Muscle of leg (tissue), 11 donors: ENCODE results near the gene NOS1AP. TPM values are rescaled to one million over a fixed set of nuclear protein-coding genes. Genes with fewer than 3 reads are reported as not detected.

ENCODE experiments used
- DNase-seq: peaks from one replicate; pipeline ENCODE4 v3.0.0; 2013
- H3K27ac ChIP-seq: one replicate; pipeline ENCODE4 v1.5.1; 2013; ENCODE audit warnings: mild to moderate bottlenecking, low read length, control low read depth
- H3K27me3 ChIP-seq: one replicate; pipeline ENCODE4 v1.6.1; 2013; ENCODE audit warnings: low read length; ENCODE audit not compliant: control insufficient read depth, insufficient read depth
- H3K36me3 ChIP-seq: one replicate; pipeline ENCODE4 v1.6.1; 2013; ENCODE audit warnings: low read length; ENCODE audit not compliant: control insufficient read depth, insufficient read depth
- H3K4me1 ChIP-seq: one replicate; pipeline ENCODE4 v1.6.1; 2013; ENCODE audit warnings: low read length; ENCODE audit not compliant: control insufficient read depth, insufficient read depth
- H3K4me3 ChIP-seq: one replicate; pipeline ENCODE4 v1.5.1; 2013; ENCODE audit warnings: low read length, control low read depth
- H3K9me3 ChIP-seq: replicated peaks from 2 replicates; pipeline ENCODE4 v1.6.1; 2013; ENCODE audit warnings: low read depth, low read length; ENCODE audit not compliant: control insufficient read depth
- WGBS: methylation state at CpG from one replicate; pipeline ENCODE4 v1.1.5; 2013; ENCODE audit warnings: missing lambda C conversion rate; ENCODE audit not compliant: insufficient coverage; 5-methylcytosine and 5-hydroxymethylcytosine counted together
- polyA plus RNA-seq, 8 donors: library from polyadenylated mRNA; unstranded; fragments of 120-200 nt; gene quantifications; one replicate each; pipeline versions ENCODE4 v1.2.1 to v1.2.3, GENCODE V29; 2013; ENCODE audit warnings: inconsistent platforms in 1 of 8, low replicate concordance in 1 of 8; ENCODE audit not compliant: insufficient read length in 8 of 8, insufficient read depth in 1 of 8
- total RNA-seq: library from RNA; stranded (reverse); fragments of 120-200 nt; gene quantifications from one replicate; pipeline ENCODE4 v1.2.4, GENCODE V29; 2013

NOS1AP gene
- total and polyA plus RNA-seq, 9 donors = 0.40 to 1.8 (median 0.88) TPM

DNA sequence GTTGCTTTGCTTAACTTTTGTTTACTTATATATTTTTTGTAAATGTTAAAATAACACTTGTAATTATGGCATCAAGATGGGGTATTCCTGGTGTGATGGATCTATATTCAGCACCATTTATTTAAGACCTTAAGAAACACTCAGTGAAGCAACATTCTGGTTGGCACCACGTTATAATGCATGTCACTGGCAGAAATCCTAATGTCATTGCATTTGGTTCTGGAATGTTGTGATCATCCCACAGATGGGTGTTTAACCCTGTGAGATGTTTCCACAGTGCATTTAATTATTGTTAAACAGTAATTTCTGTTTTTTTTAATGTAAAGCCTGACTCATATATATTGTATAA, 116.5 kb downstream of the NOS1AP start:
- H3K4me1 ChIP-seq = no peaks in the 10 kb centered on the region
- no peaks in the 10 kb centered on the region for H3K36me3 ChIP-seq
- no peaks in the 10 kb centered on the region for H3K9me3 ChIP-seq
- no peak overlapping the region for H3K4me3 ChIP-seq
- no CpG with 5 or more reads among the region's 1 CpG for WGBS
- no peaks in the 10 kb centered on the region for H3K27me3 ChIP-seq
- DNase-seq = no peak
- H3K27ac ChIP-seq = no peak overlapping the region

DNA sequence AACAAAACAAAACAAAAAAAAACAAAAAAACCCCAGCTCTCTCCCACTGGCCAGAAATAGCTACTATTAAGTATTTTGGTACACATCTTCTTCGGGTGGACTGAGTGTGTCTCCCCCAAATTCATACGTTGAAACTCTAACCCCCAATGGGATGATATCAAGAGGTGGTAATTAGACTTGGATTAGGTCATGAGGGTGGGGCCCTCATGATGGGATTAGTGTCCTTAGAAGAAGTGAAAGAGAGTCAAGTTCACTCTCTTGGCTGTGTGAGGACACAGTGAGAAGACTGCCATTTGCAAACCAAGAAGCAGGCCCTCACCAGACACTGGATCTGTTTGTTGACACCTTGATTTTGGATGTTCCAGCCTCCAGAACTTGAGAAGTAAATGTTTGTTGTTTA, 116.9 kb downstream of the NOS1AP start:
- Histone ChIP-seq H3K36me3 (no peaks in the 10 kb centered on the region), H3K27me3 (no peaks in the 10 kb centered on the region), H3K4me1 (no peaks in the 10 kb centered on the region), H3K9me3 (no peaks in the 10 kb centered on the region), H3K27ac (no peak overlapping the region), H3K4me3 (no peak overlapping the region)
- DNase-seq = no peak
- whole genome bisulfite sequencing = no CpG with 5 or more reads among the region's 2 CpGs

DNA sequence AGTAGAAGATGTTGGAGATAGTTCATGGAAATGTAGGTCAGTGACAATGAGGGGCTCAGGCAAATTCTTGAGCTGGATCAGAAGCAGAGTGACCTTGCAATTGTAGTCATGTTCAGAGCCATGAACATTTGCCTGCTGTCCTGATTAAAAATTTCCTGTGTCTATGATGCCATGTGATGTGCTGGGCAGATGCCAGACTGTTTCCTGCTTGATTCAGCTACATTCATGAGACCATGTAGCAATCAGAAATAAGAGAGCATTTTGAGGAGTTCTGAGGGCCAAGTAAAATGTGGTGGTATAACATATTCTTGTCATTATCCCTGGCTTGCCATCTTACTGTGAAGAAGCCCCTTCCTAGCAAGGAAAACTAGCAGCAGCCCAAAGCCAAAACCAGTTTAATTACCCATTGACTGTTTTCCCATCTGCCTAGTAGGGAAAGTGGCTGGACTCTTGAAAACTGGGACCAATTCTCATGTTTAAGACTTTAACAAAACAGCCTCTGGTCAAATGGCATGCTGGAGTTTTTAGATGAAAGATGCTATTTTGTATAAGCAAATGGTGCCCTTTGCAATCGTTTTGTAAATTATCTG, 118.3 kb downstream of the NOS1AP start:
- no peak overlapping the region for H3K27ac ChIP-seq
- H3K9me3 ChIP-seq = no peaks in the 10 kb centered on the region
- no peak for DNase-seq
- no peak overlapping the region for H3K4me3 ChIP-seq
- H3K4me1 ChIP-seq = peaks cover 5% of the 10 kb centered on the region
- H3K36me3 ChIP-seq = no peaks in the 10 kb centered on the region
- WGBS = no CpG with 5 or more reads among the region's 1 CpG
- H3K27me3 ChIP-seq = no peaks in the 10 kb centered on the region

DNA sequence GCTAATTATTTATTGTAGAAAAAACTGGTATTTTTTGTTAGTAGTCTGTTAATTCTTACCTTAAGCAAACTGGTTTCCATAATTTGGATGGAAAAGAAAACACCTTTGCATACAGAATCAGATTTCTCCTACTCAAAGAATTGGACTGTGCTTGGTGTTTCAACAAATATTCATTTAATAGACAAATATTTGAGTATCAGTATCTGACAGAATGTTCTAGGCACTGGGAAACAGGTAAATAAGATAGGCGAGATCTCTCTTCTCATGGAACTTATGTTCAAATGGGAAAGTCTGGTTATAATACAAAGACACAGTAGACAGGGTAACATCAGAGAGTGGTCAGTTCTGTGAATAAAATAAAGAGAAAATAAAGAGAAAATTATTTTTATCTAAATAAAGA, 119.9 kb downstream of the NOS1AP start:
- Histone ChIP-seq H3K27me3 (no peaks in the 10 kb centered on the region), H3K4me1 (peaks cover 16% of the 10 kb centered on the region), H3K36me3 (no peaks in the 10 kb centered on the region), H3K4me3 (no peak overlapping the region), H3K9me3 (no peaks in the 10 kb centered on the region), H3K27ac (no peak overlapping the region)
- DNase-seq = no peak
- WGBS = no CpG with 5 or more reads among the region's 1 CpG

DNA sequence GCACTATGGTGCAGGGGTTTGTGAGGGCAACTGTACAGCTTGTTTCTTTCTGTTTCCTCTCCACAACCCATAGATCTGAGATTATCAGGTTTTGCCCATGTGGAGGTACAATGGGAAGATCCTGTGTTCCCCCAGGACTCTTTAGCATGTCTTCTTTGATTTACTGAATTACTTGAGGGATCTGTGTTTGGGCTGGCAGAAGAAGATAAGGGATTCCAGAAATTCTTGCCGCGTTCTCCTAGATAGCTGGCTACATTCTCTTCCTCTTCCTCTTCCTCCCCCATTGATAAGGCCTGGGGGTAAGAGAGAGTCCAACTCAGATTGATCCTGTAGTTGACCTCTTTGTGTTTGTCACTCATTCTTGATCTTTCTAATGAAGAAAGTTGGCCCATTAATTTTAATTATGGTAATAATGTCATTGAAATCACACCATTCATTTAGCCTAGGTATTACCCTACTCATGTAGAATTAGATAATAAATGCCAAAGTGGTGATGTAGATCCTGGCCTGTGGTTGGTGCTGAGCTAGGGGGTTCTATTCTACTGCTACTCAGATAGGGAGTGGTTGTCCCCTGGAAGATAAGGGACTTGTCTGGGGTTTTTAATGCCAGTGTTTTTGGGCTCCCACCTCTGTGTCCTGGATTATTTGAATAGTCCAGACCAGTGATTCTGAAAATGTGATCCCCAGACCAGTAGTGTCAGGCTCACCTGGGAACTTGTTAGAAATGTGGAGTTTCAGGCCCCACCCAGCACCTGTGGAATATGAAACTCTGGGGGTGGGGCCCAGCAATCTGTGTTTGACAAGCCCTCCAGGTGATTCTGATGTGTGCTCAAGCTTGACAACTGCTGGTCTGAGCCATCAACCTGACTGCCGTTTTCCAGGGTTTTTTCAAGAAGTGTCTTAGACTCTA, 122.2 kb downstream of the NOS1AP start:
- Histone ChIP-seq H3K27me3 (no peaks in the 10 kb centered on the region), H3K27ac (no peak overlapping the region), H3K4me3 (no peak overlapping the region), H3K36me3 (no peaks in the 10 kb centered on the region), H3K4me1 (peaks cover 21% of the 10 kb centered on the region), H3K9me3 (no peaks in the 10 kb centered on the region)
- 91% methylated on average over 1 of the region's 3 CpGs for WGBS
- DNase-seq = no peak

DNA sequence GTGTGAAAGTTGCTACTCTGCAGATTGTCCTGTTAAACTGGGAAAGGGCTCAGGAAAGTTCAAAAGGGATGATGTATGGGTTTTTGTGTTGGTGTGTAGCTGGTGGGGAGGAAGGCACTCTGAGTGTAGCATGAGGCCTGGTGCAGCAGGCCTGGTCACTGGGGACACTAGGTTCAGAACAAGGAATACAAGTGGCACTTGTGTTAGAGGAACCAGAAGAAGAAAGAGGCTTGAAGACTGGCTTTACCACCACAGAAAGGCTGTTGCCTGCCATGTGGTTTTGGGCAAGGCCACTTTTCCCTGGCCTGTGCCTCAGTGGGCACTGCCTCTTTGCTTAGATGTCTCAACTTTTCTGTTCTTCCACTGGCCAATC, 122.8 kb downstream of the NOS1AP start:
- Histone ChIP-seq H3K27me3 (no peaks in the 10 kb centered on the region), H3K36me3 (no peaks in the 10 kb centered on the region), H3K4me1 (peaks cover 21% of the 10 kb centered on the region), H3K27ac (no peak overlapping the region), H3K9me3 (no peaks in the 10 kb centered on the region), H3K4me3 (no peak overlapping the region)
- no peak for DNase-seq

DNA sequence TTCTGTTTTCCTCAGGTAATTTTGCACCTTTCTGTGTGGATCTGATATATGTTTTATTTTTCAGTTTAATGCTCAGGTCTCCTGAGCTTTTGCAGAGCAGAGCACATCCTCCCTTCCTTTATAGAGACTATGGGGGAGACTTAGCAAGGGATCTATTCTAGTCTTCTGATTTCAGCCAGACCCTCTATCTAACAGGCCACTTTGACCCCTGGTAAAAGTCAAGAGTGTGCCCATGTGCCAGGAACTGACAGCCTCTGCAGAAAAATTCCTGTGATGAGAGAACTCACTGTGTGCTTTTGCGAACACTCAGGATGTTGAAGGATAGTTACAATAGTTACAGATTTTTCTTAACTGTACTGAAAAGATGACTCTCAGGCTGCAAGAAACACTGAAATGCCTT, 123.3 kb downstream of the NOS1AP start:
- H3K27me3 ChIP-seq = no peaks in the 10 kb centered on the region
- no peak for DNase-seq
- H3K36me3 ChIP-seq = no peaks in the 10 kb centered on the region
- no peaks in the 10 kb centered on the region for H3K9me3 ChIP-seq
- H3K27ac ChIP-seq = no peak overlapping the region
- peaks cover 21% of the 10 kb centered on the region for H3K4me1 ChIP-seq
- no CpG with 5 or more reads among the region's 1 CpG for WGBS
- H3K4me3 ChIP-seq = no peak overlapping the region

DNA sequence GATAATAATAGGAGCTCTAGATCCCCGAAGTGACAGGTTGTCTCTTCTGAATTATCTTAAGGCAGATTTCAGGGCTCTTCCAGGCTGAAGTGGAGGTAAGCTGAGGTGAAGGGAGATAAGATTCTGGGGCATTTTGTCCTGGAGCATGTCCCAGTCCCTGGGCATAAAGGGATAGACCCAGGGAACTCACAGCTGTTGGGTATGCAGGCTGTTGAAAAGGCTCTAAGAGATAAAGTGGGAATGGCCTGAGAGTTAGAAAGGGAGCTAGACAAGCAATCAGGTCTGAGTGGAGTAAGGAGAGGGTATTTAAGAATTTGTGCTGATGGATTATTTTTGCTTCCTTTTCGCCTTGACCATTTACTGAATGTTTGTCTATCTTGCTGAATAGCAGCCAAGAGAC, 123.7 kb downstream of the NOS1AP start:
- Histone ChIP-seq H3K27me3 (no peaks in the 10 kb centered on the region), H3K27ac (peak overlapping the region; percentile 42), H3K4me1 (peaks cover 21% of the 10 kb centered on the region), H3K9me3 (no peaks in the 10 kb centered on the region), H3K4me3 (no peak overlapping the region), H3K36me3 (no peaks in the 10 kb centered on the region)
- peak; percentile 21 for DNase-seq
- 63% methylated on average over 1 of the region's 2 CpGs for WGBS

DNA sequence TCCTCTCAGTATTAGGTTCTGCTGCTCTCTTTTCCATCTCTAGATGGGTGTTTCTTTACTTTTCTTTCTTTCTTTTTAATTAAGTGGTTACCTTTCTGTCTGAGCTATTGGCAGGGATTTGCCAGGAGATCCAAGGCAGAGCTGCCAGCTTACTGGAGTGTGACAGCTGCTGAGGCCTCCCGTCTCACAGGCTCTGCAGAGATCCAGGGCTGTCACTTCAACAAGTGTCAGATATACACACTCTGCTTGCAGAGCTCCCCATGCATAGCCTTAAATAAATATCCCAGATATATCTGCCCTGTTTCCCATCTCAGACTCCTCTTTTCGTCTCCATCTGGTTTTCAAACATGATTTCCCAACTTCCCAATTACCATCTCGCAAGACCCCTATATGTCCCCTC, 124.3 kb downstream of the NOS1AP start:
- Histone ChIP-seq H3K4me3 (no peak overlapping the region), H3K27ac (peak overlapping the region; percentile 42), H3K27me3 (no peaks in the 10 kb centered on the region), H3K4me1 (peaks cover 21% of the 10 kb centered on the region), H3K9me3 (no peaks in the 10 kb centered on the region), H3K36me3 (no peaks in the 10 kb centered on the region)
- peak; percentile 58 for DNase-seq
- WGBS = 34% methylated on average over 3 of the region's 3 CpGs

DNA sequence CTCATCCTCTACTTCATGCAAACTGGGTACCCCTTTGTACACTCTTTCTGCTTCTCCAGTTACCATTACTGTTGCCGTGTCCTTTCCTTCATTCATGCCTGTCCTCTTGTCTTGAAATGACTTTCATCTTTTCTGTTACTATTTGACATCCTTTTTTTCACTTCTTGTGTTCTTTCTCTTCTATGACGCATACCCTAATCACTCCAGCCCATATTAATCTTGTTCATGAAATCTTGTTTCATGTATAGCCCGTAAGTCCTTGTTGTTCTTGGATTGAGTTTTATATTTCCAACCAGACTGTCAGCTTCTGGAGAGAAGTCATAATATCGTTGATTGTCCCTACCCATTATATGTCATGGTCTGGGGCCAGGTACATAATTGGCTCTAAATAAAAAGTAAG, 126.1 kb downstream of the NOS1AP start:
- Histone ChIP-seq H3K36me3 (no peaks in the 10 kb centered on the region), H3K27ac (no peak overlapping the region), H3K27me3 (no peaks in the 10 kb centered on the region), H3K9me3 (no peaks in the 10 kb centered on the region), H3K4me1 (peaks cover 21% of the 10 kb centered on the region), H3K4me3 (no peak overlapping the region)
- DNase-seq = no peak
- WGBS = 44% methylated on average over 1 of the region's 4 CpGs
